Ammon's horn (tissue), 1 donor: Measurements from ENCODE around the gene MEOX1.

ENCODE experiments used
- DNase-seq: peaks from one replicate; pipeline ENCODE4 v3.0.0-alpha.2; 2016; ENCODE audit warnings: low spot score

The MEOX1 gene

DNA sequence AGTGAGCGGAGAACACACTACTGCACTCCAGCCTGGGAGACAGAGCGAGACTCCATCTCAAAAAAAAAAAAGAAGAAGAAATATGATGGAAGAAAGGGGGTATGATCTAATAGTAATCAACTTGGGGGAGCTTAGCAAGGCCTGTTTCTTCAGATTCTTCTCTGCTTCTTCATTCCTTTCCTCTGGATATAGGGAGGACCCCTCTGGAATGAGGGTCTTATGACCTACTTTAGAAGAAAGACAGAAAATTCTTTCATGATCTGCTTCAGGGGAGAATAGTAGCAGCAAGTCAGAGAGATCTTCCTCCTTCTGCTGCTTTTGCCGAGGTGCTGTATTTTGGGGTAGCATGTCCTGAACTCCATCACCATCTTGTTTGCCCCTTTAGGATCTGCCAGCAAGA lies 70.7 kb downstream of the MEOX1 start:
- no peak for DNase-seq
